GM21619 (cell line): Measurements from ENCODE around the gene GUCA2A.
"Not testable (repeated sequence)": the region's sequence is repeated elsewhere in the genome, so short reads cannot be mapped to it uniquely, and the experiment has no call there.

ENCODE experiments used
- ATAC-seq: cut with Tn5 transposase; IDR thresholded peaks from one replicate; pipeline ENCODE4 v1.9.1; 2021; ENCODE audit not compliant: unreplicated experiment

Gene GUCA2A, protein sequence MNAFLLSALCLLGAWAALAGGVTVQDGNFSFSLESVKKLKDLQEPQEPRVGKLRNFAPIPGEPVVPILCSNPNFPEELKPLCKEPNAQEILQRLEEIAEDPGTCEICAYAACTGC

DNA sequence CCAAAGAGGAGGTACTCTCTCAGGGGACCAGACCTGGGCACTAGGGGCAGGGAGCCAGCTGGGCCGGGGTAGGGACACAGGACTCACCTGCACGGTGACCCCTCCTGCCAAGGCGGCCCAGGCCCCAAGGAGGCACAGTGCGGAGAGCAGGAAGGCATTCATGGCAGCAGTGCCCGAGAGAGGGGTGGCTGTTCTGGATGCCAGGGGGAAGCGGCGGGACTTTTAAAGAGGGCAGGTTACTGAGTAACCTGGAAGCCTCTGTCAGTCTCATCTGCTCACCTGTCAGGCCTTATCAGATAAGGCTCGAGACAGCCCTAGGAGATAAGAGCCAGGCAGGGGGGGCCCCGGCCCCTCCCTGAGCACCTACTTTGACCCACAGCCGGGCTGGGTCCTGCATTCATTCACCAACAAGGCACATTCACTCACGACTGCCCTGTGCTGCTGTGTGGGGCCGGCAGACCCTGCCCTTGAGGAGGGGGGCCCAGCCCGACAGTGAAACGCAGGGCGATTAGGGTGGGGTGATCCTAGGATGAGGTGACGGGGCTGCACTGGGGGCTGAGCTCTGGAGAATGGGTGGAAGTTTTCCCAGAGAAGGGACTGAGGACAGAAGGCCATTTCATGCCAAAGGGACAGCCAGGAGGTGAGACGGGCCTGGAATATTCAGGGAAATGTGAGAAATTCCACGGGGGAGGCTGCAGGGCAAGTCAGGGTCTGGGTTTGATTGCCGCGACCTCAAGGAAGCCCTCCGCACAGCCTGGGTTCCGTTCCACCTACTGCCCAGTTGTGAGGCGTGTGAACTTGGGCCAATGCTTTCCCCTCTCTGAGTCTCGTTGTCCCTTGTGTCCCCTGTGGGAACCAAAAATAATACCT lies at the start of gene GUCA2A:
GUCA2A (minus strand) TSS at position 195 of the 870 bp plus-strand sequence; CDS start at position 162, 33 bp downstream.
- ATAC-seq, result no peak

DNA sequence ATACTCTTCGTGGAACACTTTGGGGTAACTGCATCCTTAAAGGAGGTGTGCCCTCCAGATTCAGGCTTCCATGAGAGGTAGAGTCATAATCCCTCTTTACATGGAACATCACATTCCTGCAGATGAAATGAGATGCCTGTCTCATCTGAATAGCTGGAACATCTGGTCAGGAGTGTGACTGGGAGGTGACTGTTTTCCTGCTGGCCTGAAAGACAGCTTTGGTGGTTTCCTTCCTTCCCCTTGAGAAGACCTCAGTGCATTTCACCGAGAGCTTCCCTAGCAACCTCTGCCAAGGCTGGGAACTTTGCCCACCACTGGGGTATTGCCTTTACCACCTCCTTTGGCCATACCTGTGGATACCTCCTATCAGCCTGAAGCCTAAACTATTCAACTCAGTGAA lies 46.7 kb upstream of the GUCA2A start:
- ATAC-seq, result no peak

DNA sequence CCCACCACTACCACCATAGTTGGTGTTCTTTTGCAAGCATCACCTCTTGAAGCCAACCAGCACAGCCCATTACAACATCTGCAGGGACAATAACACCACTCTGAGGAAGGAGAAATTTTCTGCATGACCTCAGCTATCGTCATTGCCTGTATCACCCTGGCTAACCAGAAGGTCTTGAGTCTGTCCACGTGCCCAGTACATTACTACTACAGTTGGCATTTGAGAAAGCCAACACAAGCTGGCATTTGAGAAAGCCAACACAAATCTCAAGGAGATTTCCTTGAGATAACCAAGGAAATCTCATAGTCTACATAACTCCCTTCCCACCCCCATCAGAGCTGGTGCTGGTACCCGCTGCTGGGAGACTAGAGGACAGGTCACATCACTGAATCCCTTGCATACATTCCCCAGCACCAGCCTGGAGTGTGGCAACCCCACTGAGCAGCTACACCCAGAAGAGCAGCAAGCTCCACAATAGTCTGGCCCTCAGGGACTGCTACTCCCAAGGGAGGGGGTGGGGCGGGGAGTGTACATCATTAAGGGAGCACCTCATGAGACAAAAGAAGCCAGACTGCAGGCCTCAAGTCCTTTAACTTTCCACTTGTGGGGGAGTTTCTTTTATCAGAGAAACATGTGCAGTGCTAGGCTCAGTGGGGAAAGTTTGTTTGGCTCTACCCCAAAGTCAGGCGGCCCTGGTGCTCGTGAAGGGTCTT lies 46.0 kb upstream of the GUCA2A start:
- ATAC-seq, result no peak

DNA sequence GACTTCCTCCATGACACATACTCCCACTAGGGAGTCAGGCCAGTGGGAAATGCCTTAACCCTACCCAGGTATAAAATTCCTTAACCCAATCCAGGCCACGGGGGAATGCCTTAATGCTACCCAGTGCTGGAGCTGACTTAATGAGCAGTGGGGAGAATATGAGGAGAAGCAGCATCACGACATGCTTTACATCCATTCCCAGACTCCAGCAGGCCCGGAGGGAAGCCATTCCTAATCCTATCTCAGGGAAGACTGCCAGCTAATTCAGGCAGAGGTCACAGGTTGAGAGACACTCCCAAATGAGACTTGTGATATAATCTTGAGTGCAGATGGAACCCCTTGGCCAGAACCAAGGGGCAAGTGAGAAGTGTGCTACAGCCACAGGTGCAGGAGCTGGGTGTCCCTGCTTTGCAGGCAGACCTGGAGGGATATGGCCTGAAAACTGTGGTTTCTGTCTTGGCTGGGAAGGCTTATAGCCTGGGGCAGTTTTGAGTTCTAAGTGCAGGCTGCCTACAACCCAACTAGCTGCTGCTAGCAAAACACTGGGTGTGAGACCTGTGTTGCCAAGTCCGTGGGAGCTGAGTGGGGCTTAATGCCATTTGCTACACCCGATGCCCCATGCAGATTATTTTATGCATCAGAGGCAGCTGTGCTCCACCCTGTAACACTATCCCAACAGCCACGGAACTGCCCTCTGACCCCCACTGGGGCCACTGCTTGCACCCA lies 45.1 kb upstream of the GUCA2A start:
- ATAC-seq, result no peak

DNA sequence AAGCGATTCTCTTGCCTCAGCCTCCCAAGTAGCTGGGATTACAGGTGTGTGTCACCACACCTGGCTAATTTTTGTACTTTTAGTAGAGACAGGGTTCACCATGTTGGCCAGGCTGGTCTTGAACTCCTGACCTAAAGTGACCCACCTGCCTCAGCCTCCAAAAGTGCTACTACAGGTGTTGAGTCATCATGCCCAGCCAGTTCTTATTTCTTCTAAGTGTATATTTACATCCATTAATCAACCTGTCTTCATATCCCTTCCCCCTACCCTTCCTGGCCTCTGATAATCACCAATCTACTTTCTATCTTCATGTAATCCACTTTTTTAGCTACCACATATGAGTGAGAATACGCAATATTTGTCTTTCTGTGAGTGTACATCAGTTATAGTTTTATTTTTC lies 42.4 kb upstream of the GUCA2A start:
- not testable (repeated sequence) for ATAC-seq

DNA sequence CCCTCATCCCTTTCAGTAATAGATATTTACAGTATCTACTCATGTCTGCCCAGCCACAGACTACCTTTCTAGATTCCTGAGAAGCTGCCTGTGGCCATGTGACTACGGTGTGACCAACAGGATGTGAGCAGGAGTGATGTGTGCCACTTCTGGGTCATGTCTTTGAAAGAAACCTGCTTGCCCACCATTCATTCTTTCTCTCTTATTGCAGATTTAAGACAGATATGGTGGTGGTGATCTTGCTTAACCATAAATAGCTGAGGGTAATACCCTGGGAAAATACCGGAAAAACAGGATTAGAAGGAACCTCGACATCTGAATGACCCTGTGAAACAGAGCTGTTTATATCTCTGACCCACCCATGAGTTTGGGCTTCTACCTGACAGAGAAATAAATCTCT lies 41.6 kb upstream of the GUCA2A start:
- ATAC-seq, result no peak

DNA sequence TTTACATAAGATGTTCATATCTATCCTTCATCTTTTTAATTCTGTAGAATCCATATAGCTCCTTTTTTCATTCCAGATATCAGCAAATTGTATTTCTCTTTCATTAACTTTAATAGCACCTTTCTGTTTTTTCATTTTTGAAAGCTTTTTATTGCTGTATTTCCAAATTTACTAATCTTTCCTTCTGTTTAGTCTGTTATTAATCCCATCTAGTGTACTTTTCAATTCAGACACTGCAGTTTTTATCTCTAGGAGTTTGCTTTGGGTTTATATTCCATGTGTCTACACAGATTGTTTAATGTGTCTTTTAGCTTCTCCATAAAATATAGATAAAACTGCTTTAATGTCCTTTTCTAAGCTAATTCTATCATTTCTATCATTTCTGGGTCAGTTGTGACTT lies 37.4 kb upstream of the GUCA2A start:
- ATAC-seq, result no peak

DNA sequence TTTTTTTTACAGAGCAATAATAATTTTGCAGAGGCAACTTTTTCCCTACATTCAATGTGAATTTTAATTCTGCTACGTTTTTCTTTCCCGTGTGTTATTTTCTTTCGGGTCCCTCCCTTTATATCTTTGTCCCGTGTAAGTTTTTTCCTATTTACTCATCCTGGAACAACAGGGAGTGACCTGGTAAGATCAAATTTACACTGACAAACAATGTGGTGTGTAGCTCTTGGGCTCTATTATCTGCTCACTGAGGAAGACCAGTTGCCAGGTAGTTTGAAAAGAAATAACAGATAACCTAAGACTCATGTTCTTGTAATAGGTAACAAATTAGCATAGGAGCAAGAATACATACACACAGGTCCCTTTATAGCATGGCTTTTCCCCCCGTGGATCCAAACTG lies 33.7 kb upstream of the GUCA2A start:
- ATAC-seq, result no peak

DNA sequence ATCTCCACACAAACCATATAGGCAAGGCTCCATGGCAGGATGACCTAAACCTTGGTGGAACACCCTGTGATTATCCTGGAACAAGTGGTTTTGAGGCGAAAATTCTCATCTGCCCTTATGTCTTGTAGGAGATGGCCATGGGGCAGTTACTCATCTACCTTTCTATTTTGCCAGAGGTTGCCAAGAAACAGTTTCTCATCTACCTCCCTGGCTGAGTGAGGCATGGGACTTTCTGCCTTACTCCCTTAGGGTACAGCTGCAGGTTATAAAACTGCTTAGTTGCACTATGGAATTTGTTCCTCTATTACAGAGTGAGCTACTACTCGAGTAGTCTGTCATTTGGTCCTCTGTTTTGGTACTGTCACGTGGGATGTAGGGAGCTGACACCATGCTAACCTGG lies 31.3 kb upstream of the GUCA2A start:
- ATAC-seq, result no peak

DNA sequence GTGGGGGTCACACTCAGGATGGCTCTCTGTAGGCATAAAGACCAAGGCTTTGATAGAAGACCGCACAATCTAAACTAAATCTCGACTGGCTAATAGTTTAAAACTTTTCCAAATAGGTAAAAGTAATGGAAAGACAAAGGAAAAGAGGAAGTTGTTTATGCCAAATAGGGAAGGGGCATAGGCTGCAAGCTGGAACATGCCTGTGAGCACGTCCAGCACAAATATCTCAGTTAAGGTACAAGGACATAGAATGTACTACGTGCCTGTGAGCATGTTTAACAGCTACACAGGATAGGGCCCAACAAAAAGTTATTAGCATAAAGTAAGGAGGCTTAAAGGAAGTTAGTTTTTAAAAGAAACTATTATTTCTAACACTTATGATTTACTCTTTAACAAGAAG lies 27.6 kb upstream of the GUCA2A start:
- ATAC-seq, result no peak

DNA sequence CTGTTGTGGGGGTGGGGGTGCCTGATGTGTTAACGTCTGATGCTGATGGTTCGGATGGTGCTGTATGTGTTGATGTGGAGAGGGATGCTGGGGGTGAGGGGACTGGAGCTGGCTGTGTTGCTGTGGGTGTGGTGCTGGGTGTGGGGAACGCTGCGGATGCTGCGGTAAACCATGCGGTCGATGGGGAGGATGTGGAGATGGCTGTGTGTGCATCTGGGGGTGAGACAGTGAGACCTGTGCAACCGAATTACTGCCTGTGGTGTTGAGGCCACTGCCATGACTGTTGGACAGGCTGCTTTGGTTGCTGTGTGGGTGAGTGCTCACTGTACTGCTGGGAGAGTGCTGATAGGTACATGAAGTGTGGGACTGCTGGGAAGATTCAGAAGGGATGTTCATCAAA lies 26.8 kb upstream of the GUCA2A start:
- no peak for ATAC-seq

DNA sequence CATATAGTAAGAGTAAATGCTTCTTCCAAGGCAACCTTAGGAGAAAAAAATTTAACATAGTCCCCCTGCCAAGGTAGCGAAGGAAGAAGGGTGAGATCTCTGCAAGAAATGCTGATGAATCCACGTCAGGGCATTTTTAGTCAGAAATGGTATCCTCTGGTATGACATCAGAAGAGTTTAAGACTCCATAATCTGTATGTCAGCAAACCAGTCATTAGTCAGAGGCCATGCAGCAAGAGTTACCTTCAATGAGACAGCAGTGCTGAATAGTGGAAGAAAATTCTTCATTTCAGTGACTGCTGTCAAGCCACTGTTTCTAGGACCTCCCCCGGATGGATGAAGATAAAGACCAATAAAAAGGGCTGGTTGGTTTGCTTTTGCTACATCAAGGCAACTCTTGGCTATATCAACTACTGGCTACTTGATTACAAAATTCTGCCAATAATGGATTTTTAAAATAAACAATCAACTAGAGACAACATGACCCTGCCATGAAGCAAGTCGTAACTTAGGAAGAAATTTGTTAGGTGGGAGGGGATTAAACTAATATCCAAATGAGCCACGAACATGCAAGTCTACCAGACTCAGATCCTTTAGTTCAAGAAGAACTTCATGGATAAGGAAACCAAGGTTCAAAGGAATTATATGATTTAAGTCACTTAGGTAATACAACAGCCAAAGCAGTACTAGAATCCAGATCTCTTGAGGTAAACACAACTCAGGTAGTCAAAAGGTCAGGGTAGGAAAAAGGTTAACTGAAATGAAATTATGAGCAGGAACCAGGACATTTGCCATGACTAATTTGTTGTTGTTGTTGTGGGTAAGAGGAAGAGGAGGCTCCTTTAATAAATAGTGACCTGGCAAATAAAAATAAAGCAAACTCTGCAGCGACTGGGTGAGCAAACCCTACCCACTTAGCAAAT lies 25.6 kb upstream of the GUCA2A start:
- ATAC-seq, result no peak

DNA sequence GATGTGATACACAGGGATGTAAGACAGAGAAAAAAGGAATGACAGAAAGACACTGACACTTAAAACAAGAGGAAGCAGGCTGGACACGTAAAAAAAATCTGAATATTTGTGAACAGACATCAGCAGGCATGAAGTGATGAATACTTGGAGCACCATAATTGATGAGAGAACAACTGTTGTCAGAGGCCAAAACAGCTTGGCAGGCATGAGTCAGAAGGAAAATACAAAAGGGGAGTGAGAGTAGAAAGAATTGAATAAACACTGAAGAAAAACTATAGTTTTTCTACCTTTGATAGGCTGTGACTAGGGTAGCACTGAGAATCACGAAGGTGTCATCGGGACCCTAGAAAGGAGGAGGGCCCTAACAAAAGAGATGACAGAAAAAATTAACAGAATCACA lies 21.6 kb upstream of the GUCA2A start:
- ATAC-seq, result no peak

DNA sequence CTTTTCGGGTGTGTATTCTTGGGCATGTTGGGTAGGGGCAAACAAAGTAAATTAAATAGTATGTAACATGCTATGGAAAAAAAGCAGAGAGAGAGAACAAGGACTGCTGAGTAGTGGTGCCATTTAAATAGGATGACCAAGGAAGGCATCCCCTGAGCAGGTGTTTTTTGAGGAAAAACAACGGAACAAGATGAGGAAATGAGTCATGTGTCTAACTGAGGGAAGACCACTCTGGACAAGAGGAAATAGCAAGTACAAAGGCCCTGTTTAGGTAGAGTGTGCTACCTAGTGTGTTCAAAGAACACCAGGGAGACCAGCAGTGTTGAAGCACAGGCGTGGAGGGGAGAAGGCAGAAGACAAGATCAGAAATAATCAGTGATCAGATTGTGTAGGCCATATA lies 20.1 kb upstream of the GUCA2A start:
- no peak for ATAC-seq

DNA sequence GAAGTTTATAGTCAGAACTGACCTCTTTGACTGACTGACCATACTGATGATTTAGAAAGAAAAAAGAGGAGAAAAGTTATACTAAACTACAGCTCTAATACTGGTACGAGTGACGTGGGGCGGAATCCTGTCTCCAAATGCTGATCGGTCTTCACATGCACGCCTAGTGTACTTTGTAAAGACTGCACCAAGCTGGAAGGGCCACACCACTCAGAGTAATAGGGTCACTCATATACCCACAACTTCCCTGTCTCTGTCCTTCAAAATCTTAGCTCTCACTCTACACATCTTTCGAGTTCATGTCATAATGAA lies 19.4 kb upstream of the GUCA2A start:
- ATAC-seq, result no peak

DNA sequence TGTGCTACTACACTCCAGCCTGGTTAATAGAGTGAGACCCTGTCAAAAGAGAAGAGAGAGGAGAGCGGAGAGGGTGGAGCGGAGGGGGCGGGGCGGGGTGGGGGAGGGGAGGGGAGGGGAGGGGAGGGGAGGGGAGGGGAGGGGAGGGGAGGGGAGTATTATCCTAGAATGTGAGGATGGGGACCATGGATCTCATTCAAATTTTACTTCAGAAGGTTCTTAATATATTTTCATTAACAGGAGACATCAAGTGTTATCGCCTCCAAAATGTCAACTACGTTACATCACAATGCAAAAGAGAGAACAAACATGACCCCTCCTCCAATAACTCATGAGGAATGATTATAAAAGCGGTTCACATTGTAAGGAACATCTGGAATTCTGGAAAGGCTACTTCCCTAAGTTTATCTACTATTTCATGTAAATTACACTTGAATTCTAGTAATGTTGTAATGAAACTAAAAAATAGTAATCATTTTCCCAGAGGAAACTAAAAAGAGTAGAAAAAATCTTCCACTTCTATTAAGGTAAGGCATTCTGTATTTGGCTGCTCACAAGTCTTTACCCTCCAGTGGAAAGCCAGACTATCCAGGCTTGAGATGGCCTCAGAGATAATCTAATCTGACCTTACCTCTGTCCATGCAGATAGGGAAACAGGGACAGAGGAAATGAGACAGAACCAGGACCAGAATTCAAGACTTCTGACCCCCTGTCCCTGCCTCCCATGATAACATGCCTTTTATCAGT lies 18.8 kb upstream of the GUCA2A start:
- no peak for ATAC-seq

DNA sequence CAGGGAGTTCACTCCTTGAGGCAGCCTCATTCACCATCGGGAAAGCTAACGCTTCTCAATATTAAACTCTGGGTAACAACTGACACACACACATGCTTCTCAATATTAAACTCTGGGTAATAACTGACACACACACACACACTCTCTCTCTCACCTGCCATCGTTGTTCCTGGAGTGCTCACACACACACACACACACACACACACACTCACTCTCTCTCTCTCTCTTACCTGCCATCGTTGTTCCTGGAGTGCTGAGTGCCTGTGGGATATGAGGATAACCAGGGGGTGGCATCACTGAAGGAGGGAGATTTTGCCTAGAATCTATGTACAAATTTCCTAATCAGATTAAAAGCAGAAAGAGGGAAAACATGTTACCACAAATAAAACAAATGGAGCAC lies 17.1 kb upstream of the GUCA2A start:
- no peak for ATAC-seq

DNA sequence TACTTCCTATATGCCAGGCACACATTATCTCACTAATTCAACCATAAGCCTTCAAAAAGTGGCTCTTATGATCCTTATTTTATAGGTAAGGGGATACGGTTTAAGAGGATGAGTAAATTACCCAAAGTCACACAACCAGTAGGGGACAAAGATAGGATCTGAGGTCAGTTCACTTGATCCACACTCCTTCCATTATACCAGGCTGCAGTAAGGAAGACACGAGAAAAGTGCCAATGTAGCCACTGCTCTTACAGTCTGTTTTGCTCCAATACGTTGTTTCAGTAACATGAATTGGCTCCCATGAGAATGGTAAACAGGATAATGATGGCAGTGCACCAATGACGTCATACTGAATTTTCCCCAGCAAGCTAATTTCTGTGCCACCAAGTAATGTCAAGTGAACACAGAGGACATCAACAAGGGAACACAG lies 15.4 kb upstream of the GUCA2A start:
- no peak for ATAC-seq

DNA sequence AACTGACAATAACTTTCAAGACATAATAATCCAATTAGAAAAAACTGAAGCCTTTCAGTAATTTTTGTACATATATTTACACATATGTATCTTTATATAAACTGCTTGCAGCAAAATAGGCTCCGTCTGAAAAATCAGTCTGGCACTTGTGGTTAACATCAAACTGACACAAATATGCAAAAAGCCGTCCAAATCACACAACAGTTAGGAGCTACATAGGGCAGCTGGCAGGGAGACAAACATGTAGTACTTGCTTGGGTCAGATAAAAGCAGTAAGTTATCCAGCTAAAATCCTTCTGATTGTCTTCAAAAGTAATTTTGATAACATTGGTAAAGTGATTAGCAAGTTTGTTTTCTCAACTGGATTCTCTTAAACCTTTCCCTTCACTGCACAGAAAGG lies 14.7 kb upstream of the GUCA2A start:
- no peak for ATAC-seq

DNA sequence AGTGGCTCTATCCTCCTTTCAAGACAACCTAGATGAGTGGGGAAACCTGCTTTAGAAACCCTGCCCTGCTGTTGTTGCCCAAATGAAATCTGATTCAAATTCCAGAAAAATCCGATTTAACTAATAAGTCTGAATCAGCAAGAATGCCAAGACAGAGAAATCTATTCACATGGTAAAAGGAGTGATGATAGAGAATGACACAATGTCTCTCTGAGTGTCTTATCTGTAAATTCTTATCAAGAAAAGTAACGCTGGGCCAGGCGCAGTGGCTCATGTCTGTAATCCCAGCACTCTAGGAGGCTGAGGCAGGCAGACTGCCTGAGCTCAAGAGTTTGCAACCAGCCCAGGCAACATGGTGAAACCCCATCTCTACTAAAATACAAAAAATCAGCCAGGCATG lies 13.7 kb upstream of the GUCA2A start:
- no peak for ATAC-seq
